Body of pancreas (tissue), 4 donors: Measurements from ENCODE around the gene SHANK1. TPM values are rescaled to one million over a fixed set of nuclear protein-coding genes. Genes with fewer than 3 reads are reported as not detected.

Experiments
- ATAC-seq: fragments of 150-250 bp; one replicate; pipeline ENCODE4 v1.9.1; 2016
- DNase-seq, 4 donors: peaks; one replicate each; pipeline ENCODE4 v3.0.0-alpha.2; 2019
- H3K27ac ChIP-seq, 4 donors: fragments of 200-600 bp; sonication (generic); 1 replicate in 3 of 4; 2 replicates in 1 of 4; pipeline versions ENCODE4 v1.5.1 to v1.6.1; 2016 to 2019; ENCODE audit warnings: mild to moderate bottlenecking in 1 of 4, mixed read lengths in 1 of 4, moderate library complexity in 1 of 4
- H3K27me3 ChIP-seq, 2 donors: fragments of 200-600 bp; sonication (generic); one replicate each; pipeline ENCODE4 v1.6.0; 2016; ENCODE audit warnings: mild to moderate bottlenecking in 1 of 2
- H3K36me3 ChIP-seq, 2 donors: fragments of 200-600 bp; sonication (generic); replicated peaks in 1 of 2; 2 replicates each; pipeline ENCODE4 v1.5.1; 2016; ENCODE audit warnings: low read depth in 2 of 2; ENCODE audit not compliant: insufficient read depth in 1 of 2
- H3K4me1 ChIP-seq: fragments of 200-600 bp; sonication (generic); one replicate; pipeline ENCODE4 v1.6.0; 2016
- H3K4me3 ChIP-seq, 2 donors: fragments of 200-600 bp; sonication (generic); 1 replicate in 1 of 2; 2 replicates in 1 of 2; pipeline ENCODE4 v1.5.1; 2016 to 2019
- H3K9me3 ChIP-seq, 3 donors: fragments of 200-600 bp; sonication (generic); 1 replicate in 2 of 3; 2 replicates in 1 of 3; pipeline ENCODE4 v1.5.1; 2016
- CTCF ChIP-seq, 7 experiments: fragments of 450-650 bp in 4 of 7; fragments of 200-600 bp in 3 of 7; sonication (generic) in 3 of 7; IDR thresholded peaks; one replicate each; pipeline ENCODE4 v1.5.1; 2016 to 2019; ENCODE audit warnings: antibody characterized with exemption in 7 of 7
- POLR2A ChIP-seq, 3 donors: fragments of 450-650 bp; IDR thresholded peaks; one replicate each; pipeline ENCODE4 v1.6.1; 2016; ENCODE audit warnings: antibody characterized with exemption in 3 of 3, mild to moderate bottlenecking in 2 of 3
- WGBS, 2 donors: methylation state at CpG; one replicate each; pipeline ENCODE4 v1.1.5; 2017; 5-methylcytosine and 5-hydroxymethylcytosine counted together
- intact Hi-C: fragments of 100-400 bp; cut with DNase I; formaldehyde crosslinking; loops from one replicate; pipeline ENCODE4 v1.15.1; 2023
- total RNA-seq, 2 donors: library from RNA; depleted of rRNA; stranded (reverse); fragments of >200 nt; gene quantifications; one replicate each; pipeline ENCODE4 v1.1.0, GENCODE V29; 2016

Gene SHANK1
- total RNA-seq, 2 donors from 2014 or later, result 0.26 to 2.3 TPM

- no peaks in the 10 kb centered on the region for H3K9me3 ChIP-seq
- TF ChIP-seq POLR2A (IDR thresholded peaks at IDR 0.05) (no peak), CTCF (IDR thresholded peaks at IDR 0.05) (no peak)
- WGBS, 2 donors, result 17 to 31% methylated on average over 1 of the region's 1 CpG
- DNase-seq (no peak), ATAC-seq (no peak)
- no peak overlapping the region for H3K4me3 ChIP-seq
- intact Hi-C loops, result no loop called here
- H3K27ac ChIP-seq, result no peak overlapping the region
- H3K4me1 ChIP-seq, result peaks cover 7% of the 10 kb centered on the region
- no peaks in the 10 kb centered on the region for H3K27me3 ChIP-seq
- H3K36me3 ChIP-seq, result no peaks in the 10 kb centered on the region
Observed at GRCh38 chr19:50644315-50644915, 75.2 kb downstream of the SHANK1 start.

GRCh38 chr19:50640368-50640767, 79.2 kb downstream of the SHANK1 start:
- no peak overlapping the region for H3K27ac ChIP-seq
- WGBS, 2 donors, result 60 to 72% methylated on average over 2 of the region's 2 CpGs
- DNase-seq (no peak), ATAC-seq (no peak)
- peaks cover 12% of the 10 kb centered on the region for H3K4me1 ChIP-seq
- H3K27me3 ChIP-seq, result peaks cover 0 to 16% of the 10 kb centered on the region in 2 donors
- no peaks in the 10 kb centered on the region for H3K36me3 ChIP-seq
- TF ChIP-seq CTCF (IDR thresholded peaks at IDR 0.05) (no peak), POLR2A (IDR thresholded peaks at IDR 0.05) (no peak)
- intact Hi-C loops, result no loop called here
- H3K4me3 ChIP-seq, result no peak overlapping the region
- peaks cover 0 to 4% (median 0%) of the 10 kb centered on the region in 3 donors for H3K9me3 ChIP-seq

GRCh38 chr19:50639121-50640112, 80.2 kb downstream of the SHANK1 start, which contains the start of gene SYT3:
TSS of gene SYT3 (minus strand) at chr19:50639881. CDS start at chr19:50637411, 2,470 bp downstream.
- peak within 1 kb of the TSS in 1 of 2 donors; percentile 28 for H3K4me3 ChIP-seq
- intact Hi-C loops, result no loop called here
- H3K36me3 ChIP-seq, result no peaks in the 10 kb centered on the region
- DNase-seq (peak; percentile 34 to 65 (median 56)), ATAC-seq (peak; percentile 59)
- no peak within 1 kb of the TSS for H3K27ac ChIP-seq
- peaks cover 0 to 16% of the 10 kb centered on the region in 2 donors for H3K27me3 ChIP-seq
- no peak for TF ChIP-seq POLR2A (IDR thresholded peaks at IDR 0.05)
- no peak for TF ChIP-seq CTCF (IDR thresholded peaks at IDR 0.05)
- peaks cover 0 to 12% (median 0%) of the 10 kb centered on the region in 3 donors for H3K9me3 ChIP-seq
- WGBS, 2 donors, result 5 to 32% methylated on average over 9 to 68 of the region's 76 CpGs
- H3K4me1 ChIP-seq, result peaks cover 12% of the 10 kb centered on the region

GRCh38 chr19:50638600-50638999, 81.0 kb downstream of the SHANK1 start:
- Histone ChIP-seq H3K4me3 (no peak overlapping the region), H3K4me1 (peaks cover 12% of the 10 kb centered on the region), H3K27me3 (peaks cover 0 to 16% of the 10 kb centered on the region in 2 donors), H3K36me3 (no peaks in the 10 kb centered on the region), H3K27ac (no peak overlapping the region), H3K9me3 (peaks cover 0 to 20% (median 0%) of the 10 kb centered on the region in 3 donors)
- no peak for DNase-seq
- intact Hi-C loops, result no loop called here
- TF ChIP-seq POLR2A (IDR thresholded peaks at IDR 0.05) (no peak), CTCF (IDR thresholded peaks at IDR 0.05) (no peak)
- 33 to 35% methylated on average over 10 of the region's 10 CpGs for WGBS, 2 donors
- ATAC-seq, result no peak
